Measurements from ENCODE around the gene MTHFS.

DNA sequence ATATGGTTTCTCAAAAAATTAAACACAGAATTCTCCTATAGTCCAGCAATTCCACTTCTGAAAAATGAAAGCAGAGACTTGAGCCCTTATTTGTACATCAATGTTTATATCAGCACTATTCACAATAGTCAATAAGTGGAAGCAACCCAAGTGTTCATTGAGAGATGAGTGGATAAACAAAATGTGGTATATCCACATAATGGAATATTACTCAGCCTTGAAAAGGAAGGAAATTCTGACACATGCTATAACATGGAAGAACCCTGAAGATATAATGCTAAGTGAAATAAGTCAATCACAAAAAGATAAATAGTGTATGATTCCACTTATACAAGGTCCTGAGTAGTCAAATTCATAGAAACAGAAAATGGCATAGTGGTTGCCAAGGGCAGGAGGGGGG, 76.6 kb downstream of the MTHFS start:
- TF ChIP-seq, protein P1, sequence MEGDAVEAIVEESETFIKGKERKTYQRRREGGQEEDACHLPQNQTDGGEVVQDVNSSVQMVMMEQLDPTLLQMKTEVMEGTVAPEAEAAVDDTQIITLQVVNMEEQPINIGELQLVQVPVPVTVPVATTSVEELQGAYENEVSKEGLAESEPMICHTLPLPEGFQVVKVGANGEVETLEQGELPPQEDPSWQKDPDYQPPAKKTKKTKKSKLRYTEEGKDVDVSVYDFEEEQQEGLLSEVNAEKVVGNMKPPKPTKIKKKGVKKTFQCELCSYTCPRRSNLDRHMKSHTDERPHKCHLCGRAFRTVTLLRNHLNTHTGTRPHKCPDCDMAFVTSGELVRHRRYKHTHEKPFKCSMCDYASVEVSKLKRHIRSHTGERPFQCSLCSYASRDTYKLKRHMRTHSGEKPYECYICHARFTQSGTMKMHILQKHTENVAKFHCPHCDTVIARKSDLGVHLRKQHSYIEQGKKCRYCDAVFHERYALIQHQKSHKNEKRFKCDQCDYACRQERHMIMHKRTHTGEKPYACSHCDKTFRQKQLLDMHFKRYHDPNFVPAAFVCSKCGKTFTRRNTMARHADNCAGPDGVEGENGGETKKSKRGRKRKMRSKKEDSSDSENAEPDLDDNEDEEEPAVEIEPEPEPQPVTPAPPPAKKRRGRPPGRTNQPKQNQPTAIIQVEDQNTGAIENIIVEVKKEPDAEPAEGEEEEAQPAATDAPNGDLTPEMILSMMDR (IDR thresholded peaks at IDR 0.05; ENCODE audit: extremely low read depth in 1 of 2, insufficient read depth in 1 of 2, low read depth in 1 of 2, low read length in 2 of 2), result no peak
- TF ChIP-seq POLR2A (IDR thresholded peaks at IDR 0.05; ENCODE audit: low read depth, low read length) (no peak), MYC (IDR thresholded peaks at IDR 0.05; ENCODE audit: low read depth, low read length) (no peak), POLR2AphosphoS5 (IDR thresholded peaks at IDR 0.05; ENCODE audit: insufficient read depth, low read depth, low read length) (no peak), FOS (IDR thresholded peaks at IDR 0.05; ENCODE audit: borderline replicate concordance, insufficient read depth, low read length) (no peak), JUN (IDR thresholded peaks at IDR 0.05; ENCODE audit: borderline replicate concordance, insufficient read depth, insufficient read length, low read depth) (no peak), EZH2 (IDR thresholded peaks at IDR 0.05; ENCODE audit: borderline replicate concordance, low read depth, low read length, severe bottlenecking) (no peak)
- TF ChIP-seq, protein P2, sequence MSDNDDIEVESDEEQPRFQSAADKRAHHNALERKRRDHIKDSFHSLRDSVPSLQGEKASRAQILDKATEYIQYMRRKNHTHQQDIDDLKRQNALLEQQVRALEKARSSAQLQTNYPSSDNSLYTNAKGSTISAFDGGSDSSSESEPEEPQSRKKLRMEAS (IDR thresholded peaks at IDR 0.05; ENCODE audit: insufficient read depth, insufficient read length), result no peak

All from endothelial cell of umbilical vein (primary cell).